HepG2 (cell line): ENCODE results near the gene SLC34A3. TPM values are rescaled to one million over a fixed set of nuclear protein-coding genes. Genes with fewer than 3 reads are reported as not detected.

Experiments
- CBX2 ChIP-seq, 2 experiments: fragments of 200-600 bp in 1 of 2; sonication (generic); formaldehyde crosslinking in 1 of 2; IDR thresholded peaks; 2 replicates each; pipeline versions ENCODE4 v1.7.0 to v1.8.1; 2018 to 2022; ENCODE audit warnings: low read depth in 2 of 2, low read length in 1 of 2, mild to moderate bottlenecking in 1 of 2, missing genetic modification reagents in 1 of 2
- CC2D1A ChIP-seq: sonication (generic); formaldehyde crosslinking; IDR thresholded peaks from 2 replicates; pipeline ENCODE4 v1.8.1; 2023; ENCODE audit warnings: mild to moderate bottlenecking, missing genetic modification reagents
- KLF15 ChIP-seq: sonication (generic); formaldehyde crosslinking; IDR thresholded peaks from 2 replicates; pipeline ENCODE4 v1.8.1; 2023; ENCODE audit warnings: borderline replicate concordance, mild to moderate bottlenecking, inconsistent platforms, missing genetic modification reagents, mixed read lengths
- LCORL ChIP-seq, 2 experiments: fragments of 450-650 bp in 1 of 2; sonication (generic) in 1 of 2; formaldehyde crosslinking in 1 of 2; IDR thresholded peaks; 2 replicates each; pipeline versions ENCODE4 v1.5.0 to v1.6.1; 2017 to 2020; ENCODE audit warnings: antibody characterized with exemption in 1 of 2, missing genetic modification reagents in 1 of 2
- NR2F6 ChIP-seq, 2 experiments: IDR thresholded peaks; 2 replicates each; pipeline ENCODE4 v1.6.1; 2016; ENCODE audit warnings: antibody characterized with exemption in 1 of 2, mild to moderate bottlenecking in 1 of 2
- RNF2 ChIP-seq: fragments of 450-650 bp; conservative IDR thresholded peaks from 2 replicates; pipeline ENCODE4 v1.6.1; 2016; ENCODE audit warnings: low read depth
- SIX1 ChIP-seq: sonication (generic); formaldehyde crosslinking; IDR thresholded peaks from 2 replicates; pipeline ENCODE4 v1.4.0; 2020; ENCODE audit warnings: missing genetic modification reagents, borderline replicate concordance
- THAP11 ChIP-seq: IDR thresholded peaks from 2 replicates; pipeline ENCODE4 v1.6.1; 2016; ENCODE audit warnings: missing biosample characterization, missing genetic modification reagents
- ZNF207 ChIP-seq: fragments of 450-650 bp; IDR thresholded peaks from 2 replicates; pipeline ENCODE4 v1.6.1; 2016; ENCODE audit warnings: antibody characterized with exemption, borderline replicate concordance
- ZNF354B ChIP-seq: sonication (generic); formaldehyde crosslinking; IDR thresholded peaks from 2 replicates; pipeline ENCODE4 v1.8.0; 2022; ENCODE audit warnings: mild to moderate bottlenecking, missing genetic modification reagents
- ZNF674 ChIP-seq: sonication (generic); formaldehyde crosslinking; IDR thresholded peaks from 2 replicates; pipeline ENCODE4 v1.5.0; 2020; ENCODE audit warnings: low read depth, mild to moderate bottlenecking, missing genetic modification reagents
- ZSCAN22 ChIP-seq: sonication (generic); formaldehyde crosslinking; IDR thresholded peaks from 2 replicates; pipeline ENCODE4 v1.4.0; 2020; ENCODE audit warnings: mild to moderate bottlenecking, missing genetic modification reagents
- polyA plus RNA-seq, 8 experiments: library from polyadenylated mRNA; depleted of rRNA in 3 of 8; stranded (reverse) in 7 of 8; unstranded in 1 of 8; fragments of >200 nt; fragmentation: Illumina TruSeq in 4 of 8; extraction: Trizol in 4 of 8; gene quantifications; 2 replicates each; pipeline versions ENCODE4 v1.2.1 to v1.2.3, GENCODE V29; 2011 to 2016; ENCODE audit warnings: low read depth in 4 of 8, missing spikeins in 1 of 8, mixed read lengths in 1 of 8; ENCODE audit not compliant: insufficient read depth in 1 of 8
- total RNA-seq, 5 experiments: library from RNA; depleted of rRNA; stranded (reverse); fragments of >200 nt; fragmentation: Illumina TruSeq; extraction: Trizol; gene quantifications; 2 replicates each; pipeline ENCODE4 v1.2.3, GENCODE V29; 2016; ENCODE audit warnings: low read depth in 1 of 5
- TF ChIP-seq, protein P1 (sequence below): sonication (generic); formaldehyde crosslinking; IDR thresholded peaks from 2 replicates; pipeline ENCODE4 v1.5.0; 2020; ENCODE audit warnings: mild to moderate bottlenecking, missing genetic modification reagents
- TF ChIP-seq, protein P2 (sequence below): sonication (generic); formaldehyde crosslinking; IDR thresholded peaks from one replicate; pipeline ENCODE4 v1.5.1; 2020; ENCODE audit warnings: mild to moderate bottlenecking, missing genetic modification reagents; ENCODE audit errors: not compliant biosample characterization
- TF ChIP-seq, protein P3 (sequence below): sonication (generic); formaldehyde crosslinking; IDR thresholded peaks from 2 replicates; pipeline ENCODE4 v1.5.0; 2020; ENCODE audit warnings: missing genetic modification reagents

SLC34A3 gene
- total and polyA plus RNA-seq, 2 of the 13 experiments (the other 11 are each of a cell fraction or from before 2014, with no cell fraction given): 0.07 to 1.0 TPM

DNA sequence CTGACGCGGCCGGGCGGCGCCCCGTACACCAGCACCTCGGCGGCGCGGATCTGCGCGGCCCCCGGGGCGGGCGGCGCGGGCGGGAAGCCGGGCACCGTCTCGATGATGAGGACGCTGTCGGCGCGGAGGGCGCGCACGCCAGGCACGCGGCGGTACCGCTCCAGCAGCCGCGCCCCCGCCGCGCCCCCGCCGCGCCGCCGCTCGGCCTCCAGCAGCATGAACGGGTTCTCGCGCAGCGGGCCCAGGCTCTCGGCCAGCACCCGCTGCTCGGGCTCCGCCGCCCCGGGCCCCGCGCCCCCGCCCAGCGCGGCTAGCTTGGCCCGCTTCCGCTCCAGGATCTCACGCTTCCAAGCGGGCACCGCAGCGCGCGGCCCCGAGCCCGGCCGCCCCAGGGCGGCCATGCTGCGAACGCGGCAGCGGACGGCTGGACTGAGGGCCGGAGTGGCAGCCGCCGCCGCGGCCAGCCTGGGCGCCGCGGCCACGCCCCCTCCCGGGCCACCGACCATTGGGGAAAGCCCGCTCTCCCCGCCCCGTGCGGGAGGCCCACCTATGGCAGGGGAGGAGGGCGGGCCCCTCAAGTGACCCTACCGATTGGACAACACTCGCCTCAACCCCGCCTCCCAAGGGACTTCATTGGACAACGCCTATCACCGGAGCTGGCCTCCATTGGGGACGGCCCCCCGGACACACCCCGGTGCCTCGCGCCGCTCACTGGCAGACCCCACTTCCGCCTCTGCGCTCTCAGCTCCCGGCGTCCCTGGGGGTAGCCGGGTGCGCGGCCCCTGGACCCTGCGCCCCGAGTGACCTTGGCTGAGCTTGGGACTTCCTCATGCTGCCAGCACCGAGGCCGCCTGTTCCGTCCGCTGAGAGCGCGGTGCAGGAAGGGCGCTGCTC lies 30.1 kb upstream of the SLC34A3 start, which contains the start of gene TPRN (continued):
- TF ChIP-seq, protein P1, sequence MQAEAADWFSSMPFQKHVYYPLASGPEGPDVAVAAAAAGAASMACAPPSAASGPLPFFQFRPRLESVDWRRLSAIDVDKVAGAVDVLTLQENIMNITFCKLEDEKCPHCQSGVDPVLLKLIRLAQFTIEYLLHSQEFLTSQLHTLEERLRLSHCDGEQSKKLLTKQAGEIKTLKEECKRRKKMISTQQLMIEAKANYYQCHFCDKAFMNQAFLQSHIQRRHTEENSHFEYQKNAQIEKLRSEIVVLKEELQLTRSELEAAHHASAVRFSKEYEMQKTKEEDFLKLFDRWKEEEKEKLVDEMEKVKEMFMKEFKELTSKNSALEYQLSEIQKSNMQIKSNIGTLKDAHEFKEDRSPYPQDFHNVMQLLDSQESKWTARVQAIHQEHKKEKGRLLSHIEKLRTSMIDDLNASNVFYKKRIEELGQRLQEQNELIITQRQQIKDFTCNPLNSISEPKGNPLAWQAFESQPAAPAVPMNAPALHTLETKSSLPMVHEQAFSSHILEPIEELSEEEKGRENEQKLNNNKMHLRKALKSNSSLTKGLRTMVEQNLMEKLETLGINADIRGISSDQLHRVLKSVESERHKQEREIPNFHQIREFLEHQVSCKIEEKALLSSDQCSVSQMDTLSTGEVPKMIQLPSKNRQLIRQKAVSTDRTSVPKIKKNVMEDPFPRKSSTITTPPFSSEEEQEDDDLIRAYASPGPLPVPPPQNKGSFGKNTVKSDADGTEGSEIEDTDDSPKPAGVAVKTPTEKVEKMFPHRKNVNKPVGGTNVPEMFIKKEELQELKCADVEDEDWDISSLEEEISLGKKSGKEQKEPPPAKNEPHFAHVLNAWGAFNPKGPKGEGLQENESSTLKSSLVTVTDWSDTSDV (CRISPR knock-in tag): 0 out of 2 replicates have a peak, but pooled peaks have one; percentile 28
- TF ChIP-seq SIX1 (CRISPR knock-in tag): no peak; the same call in 1 of the 2 replicates
- no peak for TF ChIP-seq CBX2 (IDR thresholded peaks at IDR 0.05; ENCODE audit: low read depth, low read length)
- TF ChIP-seq CBX2 (CRISPR knock-in tag; IDR thresholded peaks at IDR 0.05; ENCODE audit: low read depth): no peak
- TF ChIP-seq KLF15: no peak
- no peak for TF ChIP-seq ZSCAN22
- peak; percentile 88 for TF ChIP-seq THAP11 (CRISPR knock-in tag)
- no peak for TF ChIP-seq ZNF207
- TF ChIP-seq ZNF674: no peak
- TF ChIP-seq, protein P2, sequence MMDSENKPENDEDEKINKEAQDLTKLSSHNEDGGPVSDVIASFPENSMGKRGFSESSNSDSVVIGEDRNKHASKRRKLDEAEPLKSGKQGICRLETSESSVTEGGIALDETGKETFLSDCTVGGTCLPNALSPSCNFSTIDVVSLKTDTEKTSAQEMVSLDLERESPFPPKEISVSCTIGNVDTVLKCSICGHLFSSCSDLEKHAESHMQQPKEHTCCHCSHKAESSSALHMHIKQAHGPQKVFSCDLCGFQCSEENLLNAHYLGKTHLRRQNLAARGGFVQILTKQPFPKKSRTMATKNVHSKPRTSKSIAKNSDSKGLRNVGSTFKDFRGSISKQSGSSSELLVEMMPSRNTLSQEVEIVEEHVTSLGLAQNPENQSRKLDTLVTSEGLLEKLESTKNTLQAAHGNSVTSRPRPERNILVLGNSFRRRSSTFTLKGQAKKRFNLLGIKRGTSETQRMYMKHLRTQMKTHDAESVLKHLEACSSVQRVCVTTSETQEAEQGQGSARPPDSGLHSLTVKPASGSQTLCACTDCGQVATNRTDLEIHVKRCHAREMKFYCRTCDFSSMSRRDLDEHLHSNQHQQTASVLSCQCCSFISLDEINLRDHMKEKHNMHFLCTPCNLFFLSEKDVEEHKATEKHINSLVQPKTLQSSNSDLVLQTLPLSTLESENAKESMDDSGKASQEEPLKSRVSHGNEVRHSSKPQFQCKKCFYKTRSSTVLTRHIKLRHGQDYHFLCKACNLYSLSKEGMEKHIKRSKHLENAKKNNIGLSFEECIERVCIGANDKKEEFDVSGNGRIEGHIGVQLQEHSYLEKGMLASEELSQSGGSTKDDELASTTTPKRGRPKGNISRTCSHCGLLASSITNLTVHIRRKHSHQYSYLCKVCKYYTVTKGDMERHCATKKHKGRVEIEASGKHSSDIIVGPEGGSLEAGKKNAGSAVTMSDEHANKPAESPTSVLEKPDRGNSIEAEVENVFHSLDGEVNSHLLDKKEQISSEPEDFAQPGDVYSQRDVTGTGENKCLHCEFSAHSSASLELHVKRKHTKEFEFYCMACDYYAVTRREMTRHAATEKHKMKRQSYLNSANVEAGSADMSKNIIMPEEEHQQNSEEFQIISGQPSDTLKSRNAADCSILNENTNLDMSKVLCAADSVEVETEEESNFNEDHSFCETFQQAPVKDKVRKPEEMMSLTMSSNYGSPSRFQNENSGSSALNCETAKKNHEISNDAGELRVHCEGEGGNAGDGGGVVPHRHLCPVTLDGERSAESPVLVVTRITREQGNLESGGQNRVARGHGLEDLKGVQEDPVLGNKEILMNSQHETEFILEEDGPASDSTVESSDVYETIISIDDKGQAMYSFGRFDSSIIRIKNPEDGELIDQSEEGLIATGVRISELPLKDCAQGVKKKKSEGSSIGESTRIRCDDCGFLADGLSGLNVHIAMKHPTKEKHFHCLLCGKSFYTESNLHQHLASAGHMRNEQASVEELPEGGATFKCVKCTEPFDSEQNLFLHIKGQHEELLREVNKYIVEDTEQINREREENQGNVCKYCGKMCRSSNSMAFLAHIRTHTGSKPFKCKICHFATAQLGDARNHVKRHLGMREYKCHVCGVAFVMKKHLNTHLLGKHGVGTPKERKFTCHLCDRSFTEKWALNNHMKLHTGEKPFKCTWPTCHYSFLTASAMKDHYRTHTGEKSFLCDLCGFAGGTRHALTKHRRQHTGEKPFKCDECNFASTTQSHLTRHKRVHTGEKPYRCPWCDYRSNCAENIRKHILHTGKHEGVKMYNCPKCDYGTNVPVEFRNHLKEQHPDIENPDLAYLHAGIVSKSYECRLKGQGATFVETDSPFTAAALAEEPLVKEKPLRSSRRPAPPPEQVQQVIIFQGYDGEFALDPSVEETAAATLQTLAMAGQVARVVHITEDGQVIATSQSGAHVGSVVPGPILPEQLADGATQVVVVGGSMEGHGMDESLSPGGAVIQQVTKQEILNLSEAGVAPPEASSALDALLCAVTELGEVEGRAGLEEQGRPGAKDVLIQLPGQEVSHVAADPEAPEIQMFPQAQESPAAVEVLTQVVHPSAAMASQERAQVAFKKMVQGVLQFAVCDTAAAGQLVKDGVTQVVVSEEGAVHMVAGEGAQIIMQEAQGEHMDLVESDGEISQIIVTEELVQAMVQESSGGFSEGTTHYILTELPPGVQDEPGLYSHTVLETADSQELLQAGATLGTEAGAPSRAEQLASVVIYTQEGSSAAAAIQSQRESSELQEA (CRISPR knock-in tag): peak; percentile 71
- no peak for TF ChIP-seq LCORL (IDR thresholded peaks at IDR 0.05)
- peak; percentile 90 for TF ChIP-seq LCORL (CRISPR knock-in tag; IDR thresholded peaks at IDR 0.05)
- TF ChIP-seq NR2F6 (IDR thresholded peaks at IDR 0.05): no peak
- TF ChIP-seq NR2F6 (CRISPR knock-in tag; IDR thresholded peaks at IDR 0.05): peak; percentile 92
- TF ChIP-seq, protein P3, sequence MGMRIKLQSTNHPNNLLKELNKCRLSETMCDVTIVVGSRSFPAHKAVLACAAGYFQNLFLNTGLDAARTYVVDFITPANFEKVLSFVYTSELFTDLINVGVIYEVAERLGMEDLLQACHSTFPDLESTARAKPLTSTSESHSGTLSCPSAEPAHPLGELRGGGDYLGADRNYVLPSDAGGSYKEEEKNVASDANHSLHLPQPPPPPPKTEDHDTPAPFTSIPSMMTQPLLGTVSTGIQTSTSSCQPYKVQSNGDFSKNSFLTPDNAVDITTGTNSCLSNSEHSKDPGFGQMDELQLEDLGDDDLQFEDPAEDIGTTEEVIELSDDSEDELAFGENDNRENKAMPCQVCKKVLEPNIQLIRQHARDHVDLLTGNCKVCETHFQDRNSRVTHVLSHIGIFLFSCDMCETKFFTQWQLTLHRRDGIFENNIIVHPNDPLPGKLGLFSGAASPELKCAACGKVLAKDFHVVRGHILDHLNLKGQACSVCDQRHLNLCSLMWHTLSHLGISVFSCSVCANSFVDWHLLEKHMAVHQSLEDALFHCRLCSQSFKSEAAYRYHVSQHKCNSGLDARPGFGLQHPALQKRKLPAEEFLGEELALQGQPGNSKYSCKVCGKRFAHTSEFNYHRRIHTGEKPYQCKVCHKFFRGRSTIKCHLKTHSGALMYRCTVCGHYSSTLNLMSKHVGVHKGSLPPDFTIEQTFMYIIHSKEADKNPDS: no peak
- TF ChIP-seq CC2D1A (CRISPR knock-in tag): no peak
- no peak for TF ChIP-seq RNF2
- no peak for TF ChIP-seq ZNF354B (CRISPR knock-in tag)
